IPS-NIHi7 (cell line): ENCODE data around the gene MAP3K5.

Experiments used
- DNase-seq: peaks from one replicate; pipeline ENCODE4 v3.0.0; 2012; ENCODE audit warnings: mixed read lengths; ENCODE audit errors: extremely low spot score

MAP3K5 gene

GRCh38 chr6:136539967-136540652, 252.2 kb downstream of the MAP3K5 start:
- DNase-seq = no peak

DNA sequence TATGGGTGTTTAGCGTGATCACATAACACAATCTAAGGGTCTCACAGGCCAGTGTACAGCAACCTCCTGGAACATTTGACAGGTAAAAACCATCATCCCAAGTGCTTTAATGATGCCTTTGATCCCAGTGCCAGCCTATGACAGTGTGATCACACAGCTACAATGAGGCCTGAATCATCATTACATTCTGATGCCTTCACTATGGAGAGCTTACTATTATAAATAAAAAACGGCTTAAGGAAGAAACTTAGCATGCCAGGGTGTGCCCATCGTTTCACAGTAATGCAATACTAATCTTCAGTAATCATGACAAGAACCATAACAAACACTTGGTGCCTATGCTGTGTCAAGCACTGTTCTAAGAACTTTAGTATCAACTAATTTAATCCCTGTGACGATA, 253.4 kb downstream of the MAP3K5 start:
- no peak for DNase-seq

DNA sequence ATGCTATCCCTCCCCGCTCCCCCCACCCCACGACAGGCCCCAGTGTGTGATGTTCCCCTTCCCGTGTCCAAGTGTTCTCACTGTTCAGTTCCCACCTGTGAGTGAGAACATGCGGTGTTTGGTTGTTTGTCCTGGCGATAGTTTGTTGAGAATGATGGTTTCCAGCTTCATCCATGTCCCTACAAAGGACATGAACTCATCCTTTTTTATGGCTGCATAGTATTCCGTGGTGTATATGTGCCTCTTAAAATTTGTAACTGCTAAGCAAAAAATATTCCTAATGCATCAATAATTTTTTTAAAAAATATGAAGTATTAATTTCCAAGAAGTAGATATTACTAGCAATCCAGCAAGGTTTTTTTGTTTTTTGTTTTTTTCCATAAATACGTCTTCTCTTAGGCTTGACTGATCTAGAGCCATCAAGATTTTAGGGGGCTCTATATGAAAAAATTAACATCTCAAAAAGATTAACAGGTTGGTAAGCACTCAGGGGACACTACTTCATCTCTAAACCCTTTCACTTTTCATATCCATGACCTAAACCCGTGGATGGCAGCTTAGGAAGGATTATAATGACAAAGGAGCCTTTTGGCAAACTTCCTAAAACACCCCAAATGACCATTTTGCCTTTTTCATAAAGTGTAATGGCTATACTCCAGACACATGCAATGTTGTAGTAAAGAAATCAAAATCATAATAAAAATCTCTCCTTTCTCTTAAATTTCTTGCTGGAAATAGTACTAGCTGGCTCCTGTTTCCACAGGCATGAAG, 256.2 kb downstream of the MAP3K5 start:
- no peak for DNase-seq

DNA sequence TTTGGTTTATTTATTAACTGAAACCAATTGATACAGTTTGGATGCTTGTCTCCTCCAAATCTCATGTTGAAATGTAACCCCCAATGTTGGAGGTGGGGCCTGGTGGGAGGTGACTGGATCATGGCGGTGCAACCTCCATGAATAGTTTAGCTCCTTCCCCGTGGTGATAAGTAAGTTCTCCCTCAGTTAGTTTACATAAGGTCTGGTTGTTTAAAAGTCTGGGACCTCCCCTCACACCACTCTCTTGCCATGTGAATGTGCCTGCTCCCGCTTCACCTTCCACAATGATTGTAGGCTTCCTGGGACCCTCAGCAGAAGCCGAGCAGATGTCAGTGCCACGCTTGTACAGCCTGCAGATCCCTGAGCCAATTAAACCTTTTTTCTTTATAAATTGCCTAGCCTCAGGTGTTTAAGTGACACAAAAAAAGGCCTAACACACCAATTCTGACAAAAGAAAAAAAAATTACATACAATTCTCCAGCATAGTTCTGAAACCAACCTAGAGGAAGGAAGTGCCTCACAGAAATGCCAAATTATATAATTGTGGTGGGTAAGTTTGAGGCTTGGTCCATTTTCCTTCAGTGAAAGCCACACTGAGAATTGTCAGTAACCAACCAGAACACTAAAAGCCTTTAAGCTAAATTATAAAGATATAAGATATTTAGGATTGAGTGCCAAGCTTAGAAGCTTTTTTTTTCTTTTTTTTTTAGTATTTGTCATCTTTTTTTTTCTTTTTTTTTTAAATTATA, 257.1 kb downstream of the MAP3K5 start:
- DNase-seq = no peak

GRCh38 chr6:136534268-136534667, 258.0 kb downstream of the MAP3K5 start:
- no peak for DNase-seq

DNA sequence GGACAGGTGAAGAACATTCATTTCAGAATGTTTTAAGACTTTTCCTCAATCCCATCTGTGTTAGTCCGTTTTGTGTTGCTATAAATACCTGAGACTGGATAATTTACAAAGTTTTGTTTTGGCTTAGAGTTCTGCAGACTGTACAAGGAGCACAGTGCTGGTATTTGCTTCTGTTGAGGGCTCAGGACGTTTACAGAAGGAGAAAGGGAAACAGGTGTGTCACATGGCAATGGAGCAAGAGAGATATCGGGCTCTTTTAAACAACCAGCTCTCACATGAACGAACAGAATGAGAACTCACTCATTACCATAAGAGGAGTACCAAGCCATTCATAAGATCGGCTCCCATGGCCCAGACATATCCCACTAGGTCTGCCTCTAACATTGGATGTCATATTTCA, 258.8 kb downstream of the MAP3K5 start:
- DNase-seq = no peak

- no peak for DNase-seq
Observed at GRCh38 chr6:136532030-136532429, 260.2 kb downstream of the MAP3K5 start.

DNA sequence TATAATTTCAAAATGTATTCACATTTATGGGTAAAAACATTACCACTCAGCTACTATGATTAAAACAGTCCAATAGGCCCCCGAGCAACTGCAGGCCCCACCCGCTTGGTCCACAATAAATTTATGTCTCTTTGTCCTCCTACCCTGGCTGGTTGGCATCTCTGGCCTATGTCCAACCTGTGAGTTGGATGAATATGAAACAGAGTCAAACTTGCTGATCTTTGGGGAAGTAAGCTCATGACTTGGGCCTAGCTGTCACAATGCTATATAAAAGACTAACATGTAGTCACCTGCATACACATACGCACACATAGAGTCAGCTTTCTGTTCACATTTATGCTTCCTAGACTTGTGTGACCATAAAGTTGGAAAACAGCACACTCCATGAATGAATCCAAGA, 262.6 kb downstream of the MAP3K5 start:
- no peak for DNase-seq

DNA sequence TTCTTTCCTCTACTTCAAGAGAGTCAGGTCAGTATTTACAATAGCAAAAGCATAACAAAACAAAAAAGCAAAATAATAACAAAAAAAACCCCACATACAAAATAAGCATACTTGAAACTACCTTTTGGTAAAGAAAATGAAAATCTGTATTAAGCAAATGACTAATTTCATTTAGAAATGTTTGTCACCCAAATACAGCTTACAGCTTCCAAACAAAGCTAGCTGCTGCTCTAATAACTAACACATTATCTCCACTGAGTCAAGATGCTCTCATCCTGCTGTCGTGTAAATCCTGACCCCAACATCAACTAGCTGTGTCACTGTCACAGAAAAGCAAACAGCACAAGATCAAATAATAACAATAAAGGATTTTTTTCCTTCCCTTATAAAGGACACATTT, 263.8 kb downstream of the MAP3K5 start:
- no peak for DNase-seq

GRCh38 chr6:136527831-136528230, 264.4 kb downstream of the MAP3K5 start:
- no peak for DNase-seq

GRCh38 chr6:136526937-136527336, 265.3 kb downstream of the MAP3K5 start:
- no peak for DNase-seq

GRCh38 chr6:136526196-136526930, 265.9 kb downstream of the MAP3K5 start:
- DNase-seq = peak; percentile 80

GRCh38 chr6:136525586-136526195, 266.6 kb downstream of the MAP3K5 start:
- no peak for DNase-seq

DNA sequence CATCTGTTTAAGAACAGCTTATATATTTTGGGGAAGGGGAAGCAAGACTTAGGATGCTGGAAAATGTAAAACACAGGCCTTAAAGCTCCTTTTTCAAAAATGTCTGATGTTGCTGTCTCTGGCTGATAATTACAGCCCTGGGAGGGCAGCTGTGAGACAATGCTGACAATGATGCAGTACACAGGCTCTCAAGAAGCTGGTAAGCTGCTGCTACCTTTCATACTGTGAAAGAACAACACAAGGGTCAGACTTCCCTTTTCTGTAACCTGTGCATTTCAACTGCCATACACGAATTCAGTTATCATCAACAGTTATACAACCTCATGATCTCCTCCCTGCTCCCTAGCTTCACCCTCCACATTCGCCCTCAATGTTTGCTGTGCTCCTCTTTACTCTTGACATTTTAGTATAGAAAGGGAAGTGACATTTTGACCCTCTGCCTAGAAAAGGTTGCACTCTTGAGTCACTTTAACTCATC, 267.3 kb downstream of the MAP3K5 start:
- no peak for DNase-seq

DNA sequence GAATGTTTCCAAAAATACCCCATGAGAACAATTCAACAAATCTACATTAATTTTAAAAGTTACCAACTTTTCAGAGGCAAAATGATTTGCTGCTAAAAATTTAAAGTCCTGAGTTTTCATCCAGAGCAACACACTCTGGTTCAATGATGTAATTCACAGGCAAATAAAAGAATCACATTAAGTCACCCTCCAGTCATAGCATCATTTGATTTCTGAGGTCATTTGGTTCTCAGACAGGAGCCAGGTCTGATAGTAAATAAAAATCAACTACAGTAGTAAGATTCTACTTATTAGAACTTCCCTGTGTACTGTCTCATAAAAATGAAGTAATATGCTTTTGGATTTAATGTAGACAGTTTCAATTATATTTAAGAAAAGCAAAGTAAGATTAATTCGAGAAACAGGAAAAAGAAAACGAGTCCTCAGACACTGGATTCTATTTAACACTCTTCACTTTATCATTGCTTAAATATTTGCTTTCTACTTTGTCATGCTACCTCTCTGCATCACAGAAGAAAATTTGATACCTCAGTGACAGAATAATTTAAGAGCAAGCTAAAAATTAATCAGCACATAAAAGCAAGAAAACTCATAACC, 267.8 kb downstream of the MAP3K5 start:
- DNase-seq = no peak

GRCh38 chr6:136523196-136523595, 269.1 kb downstream of the MAP3K5 start:
- no peak for DNase-seq

DNA sequence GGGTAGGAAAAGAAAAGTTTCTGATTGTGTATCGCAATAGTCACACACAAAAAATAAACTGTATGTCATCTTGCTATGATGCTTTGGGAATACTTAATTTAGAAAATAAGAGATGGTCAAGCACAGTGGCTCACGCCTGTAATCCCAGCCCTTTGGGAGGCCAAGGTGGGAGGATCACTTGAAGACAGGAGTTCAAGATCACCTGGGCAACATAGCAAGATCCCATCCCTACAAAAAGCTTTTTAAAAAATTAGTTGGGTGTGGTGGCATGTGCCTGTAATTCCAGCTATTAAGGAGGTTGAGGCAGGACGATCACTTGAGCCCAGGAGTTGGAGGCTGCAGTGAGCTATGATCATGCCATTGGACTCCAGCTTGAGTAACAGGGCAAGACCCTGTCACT, 269.6 kb downstream of the MAP3K5 start:
- no peak for DNase-seq

- DNase-seq = no peak
Observed at GRCh38 chr6:136521911-136522310, 270.4 kb downstream of the MAP3K5 start.

DNA sequence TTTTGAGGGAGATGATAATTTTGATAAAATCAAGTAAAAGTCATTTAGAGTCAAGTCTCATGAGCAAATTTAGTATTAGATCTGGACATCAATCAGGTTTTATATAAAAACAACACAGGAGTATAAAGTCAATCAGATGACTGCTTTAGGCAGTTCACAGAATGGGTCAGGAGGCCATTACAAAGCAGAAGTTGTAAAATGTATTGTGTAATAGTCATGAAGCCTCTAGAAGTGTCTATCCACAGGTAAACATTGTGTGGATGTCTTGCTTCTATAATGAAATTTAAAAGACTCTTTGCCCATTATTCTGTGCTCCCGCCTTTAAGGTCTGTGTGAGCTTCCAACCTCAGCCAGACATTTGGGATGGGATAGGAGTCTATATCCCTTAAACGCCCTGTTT, 270.9 kb downstream of the MAP3K5 start:
- no peak for DNase-seq

DNA sequence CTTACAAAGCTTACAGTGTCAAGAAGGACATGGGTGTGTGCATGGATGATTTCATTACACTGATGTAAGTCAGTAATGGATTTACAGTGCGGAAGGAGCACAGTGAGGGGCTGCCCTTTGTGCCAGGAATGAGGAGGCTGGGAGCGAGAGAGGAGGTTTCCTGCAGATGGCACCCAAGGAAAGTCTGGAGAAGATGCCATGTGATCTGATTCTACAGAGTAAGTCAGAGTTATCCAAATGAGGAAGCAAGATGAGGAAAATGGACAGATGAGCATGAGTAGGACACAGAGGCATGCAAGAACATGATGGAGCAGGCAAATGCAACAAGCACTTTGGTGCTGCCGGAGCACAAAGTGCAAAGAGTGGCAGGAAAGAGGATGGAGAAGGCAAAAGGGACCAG, 271.8 kb downstream of the MAP3K5 start:
- DNase-seq = no peak

DNA sequence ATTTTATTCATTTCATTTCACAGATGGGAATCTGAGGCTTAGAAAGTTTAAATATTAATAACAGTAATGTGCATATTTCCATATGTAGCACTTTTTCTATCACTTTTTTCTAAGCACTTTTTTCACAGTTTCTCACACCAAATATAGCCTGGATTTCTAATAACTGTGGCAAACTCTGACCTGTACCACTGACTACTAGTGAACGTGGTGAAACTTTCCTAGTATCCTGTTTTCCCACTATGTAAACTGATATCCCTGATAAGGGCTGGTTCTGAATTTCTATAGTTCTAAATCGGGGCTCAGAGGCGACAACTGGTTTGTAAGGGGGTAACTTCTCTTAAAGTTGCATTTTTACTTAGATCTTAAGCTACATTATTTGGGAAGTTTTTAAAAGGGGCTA, 274.7 kb downstream of the MAP3K5 start:
- no peak for DNase-seq
